CD14-positive monocyte (primary cell): ENCODE results near the gene NEURL1B. TPM values are rescaled to one million over a fixed set of nuclear protein-coding genes. Genes with fewer than 3 reads are reported as not detected.

Experiments used
- DNase-seq, 3 donors: peaks; one replicate each; pipeline ENCODE4 v3.0.0-alpha.2; 2011 to 2022
- H2AFZ ChIP-seq: 2 replicates; pipeline ENCODE4 v1.6.0; 2012; ENCODE audit warnings: mild to moderate bottlenecking, low read depth, low read length, inconsistent platforms; ENCODE audit not compliant: insufficient read depth, poor library complexity, severe bottlenecking
- H3K27ac ChIP-seq, 2 donors: 1 replicate in 1 of 2; 2 replicates in 1 of 2; pipeline ENCODE4 v1.5.1; 2012 to 2013; ENCODE audit warnings: low read length in 2 of 2, control low read depth in 1 of 2, inconsistent platforms in 1 of 2, low read depth in 1 of 2, mild to moderate bottlenecking in 1 of 2
- H3K27me3 ChIP-seq, 2 donors: one replicate each; pipeline versions ENCODE4 v1.6.0 to v1.6.1; 2011 to 2013; ENCODE audit warnings: low read length in 2 of 2; ENCODE audit not compliant: control insufficient read depth in 2 of 2, insufficient read depth in 2 of 2
- H3K36me3 ChIP-seq, 2 donors: replicated peaks in 1 of 2; 1 replicate in 1 of 2; 2 replicates in 1 of 2; pipeline versions ENCODE4 v1.5.1 to v1.6.1; 2012 to 2013; ENCODE audit warnings: low read length in 2 of 2, control low read depth in 1 of 2, inconsistent platforms in 1 of 2, mild to moderate bottlenecking in 1 of 2; ENCODE audit not compliant: insufficient read depth in 2 of 2, control insufficient read depth in 1 of 2
- H3K4me1 ChIP-seq, 2 donors: 1 replicate in 1 of 2; 2 replicates in 1 of 2; pipeline versions ENCODE4 v1.5.1 to v1.6.1; 2012 to 2013; ENCODE audit warnings: low read length in 2 of 2, control low read depth in 1 of 2, inconsistent platforms in 1 of 2, mild to moderate bottlenecking in 1 of 2, moderate library complexity in 1 of 2; ENCODE audit not compliant: insufficient read depth in 2 of 2, control insufficient read depth in 1 of 2
- H3K4me2 ChIP-seq: replicated peaks from 2 replicates; pipeline ENCODE3; 2012; ENCODE audit warnings: low read length, moderate library complexity, mild to moderate bottlenecking; ENCODE audit not compliant: poor library complexity, severe bottlenecking; ENCODE audit errors: extremely low read depth
- H3K4me3 ChIP-seq, 3 experiments: fragments of 200-600 bp in 1 of 3; sonication (generic) in 1 of 3; replicated peaks in 1 of 3; 1 replicate in 2 of 3; 2 replicates in 1 of 3; pipeline ENCODE4 v1.5.1; 2011 to 2013; ENCODE audit warnings: low read length in 3 of 3, mild to moderate bottlenecking in 3 of 3, control low read depth in 2 of 3, low read depth in 2 of 3, inconsistent platforms in 1 of 3, moderate library complexity in 1 of 3
- H3K79me2 ChIP-seq: 2 replicates; pipeline ENCODE4 v1.6.0; 2012; ENCODE audit warnings: mild to moderate bottlenecking, control low read depth, inconsistent platforms, low read length, moderate library complexity; ENCODE audit not compliant: insufficient read depth
- H3K9ac ChIP-seq: 2 replicates; pipeline ENCODE4 v1.6.0; 2017; ENCODE audit warnings: low read length, mild to moderate bottlenecking; ENCODE audit not compliant: insufficient read depth, poor library complexity, severe bottlenecking
- H3K9me3 ChIP-seq, 2 donors: replicated peaks in 1 of 2; 1 replicate in 1 of 2; 2 replicates in 1 of 2; pipeline versions ENCODE4 v1.5.1 to v1.6.1; 2012 to 2013; ENCODE audit warnings: low read length in 2 of 2, control low read depth in 1 of 2; ENCODE audit not compliant: control insufficient read depth in 1 of 2, insufficient read depth in 1 of 2
- H4K20me1 ChIP-seq: 2 replicates; pipeline ENCODE4 v1.6.0; 2012; ENCODE audit warnings: mild to moderate bottlenecking, low read length, control low read depth, moderate library complexity; ENCODE audit not compliant: insufficient read depth
- H3K27ac Mint-ChIP-seq, 7 donors: one replicate each; pipeline ENCODE4 v1.8.0; 2020; ENCODE audit warnings: mild to moderate bottlenecking in 7 of 7, mixed read lengths in 7 of 7, moderate library complexity in 6 of 7, inconsistent platforms in 2 of 7
- H3K27me3 Mint-ChIP-seq, 3 donors: one replicate each; pipeline ENCODE4 v1.8.0; 2021 to 2022; ENCODE audit warnings: low read depth in 3 of 3, mild to moderate bottlenecking in 3 of 3, mixed read lengths in 3 of 3, moderate library complexity in 3 of 3, inconsistent platforms in 1 of 3
- H3K36me3 Mint-ChIP-seq, 2 donors: one replicate each; pipeline ENCODE4 v1.8.0; 2020; ENCODE audit warnings: mixed read lengths in 2 of 2, inconsistent platforms in 1 of 2, mild to moderate bottlenecking in 1 of 2
- H3K4me1 Mint-ChIP-seq: one replicate; pipeline ENCODE4 v1.8.0; 2020; ENCODE audit warnings: mild to moderate bottlenecking, mixed read lengths
- H3K4me3 Mint-ChIP-seq, 2 donors: one replicate each; pipeline ENCODE4 v1.8.0; 2020; ENCODE audit warnings: mild to moderate bottlenecking in 2 of 2, mixed read lengths in 2 of 2, moderate library complexity in 1 of 2
- H3K9me3 Mint-ChIP-seq, 7 donors: one replicate each; pipeline ENCODE4 v1.8.0; 2020 to 2022; ENCODE audit warnings: mixed read lengths in 7 of 7, mild to moderate bottlenecking in 6 of 7, moderate library complexity in 6 of 7, inconsistent platforms in 2 of 7
- CTCF ChIP-seq: fragments of 200-600 bp; IDR thresholded peaks from one replicate; pipeline ENCODE4 v1.8.0; 2022; ENCODE audit warnings: antibody characterized with exemption, mild to moderate bottlenecking
- WGBS: methylation state at CpG from one replicate; pipeline ENCODE4 v1.1.5; 2013; ENCODE audit warnings: missing lambda C conversion rate; ENCODE audit not compliant: insufficient coverage; 5-methylcytosine and 5-hydroxymethylcytosine counted together
- intact Hi-C, 2 donors: fragments of 100-400 bp; cut with micrococcal nuclease; formaldehyde crosslinking; loops; one replicate each; pipeline versions ENCODE4 v1.15.0 to v1.15.1; 2023
- polyA plus RNA-seq, 3 donors: library from polyadenylated mRNA; depleted of rRNA in 1 of 3; unstranded in 2 of 3; stranded (reverse) in 1 of 3; fragments of 300-500 nt in 2 of 3; fragments of >200 nt in 1 of 3; fragmentation: Illumina TruSeq in 2 of 3; gene quantifications; 1 replicate in 2 of 3; 2 replicates in 1 of 3; pipeline ENCODE4 v1.2.3, GENCODE V29; 2012 to 2021

Gene NEURL1B
- polyA plus RNA-seq, 3 donors: 0.01 TPM; not detected in 2

GRCh38 chr5:172691886-172692285 lies 50.8 kb downstream of the NEURL1B start:
- Histone ChIP-seq H2AFZ (no peak overlapping the region), H3K9me3 (no peaks in the 10 kb centered on the region), H3K4me2 (no peak overlapping the region), H3K4me3 (no peak overlapping the region), H3K27me3 (no peaks in the 10 kb centered on the region), H3K79me2 (no peaks in the 10 kb centered on the region), H3K9ac (no peak overlapping the region), H3K27ac (no peak overlapping the region), H4K20me1 (no peaks in the 10 kb centered on the region), H3K4me1 (peaks cover 2 to 4% of the 10 kb centered on the region in 2 donors), H3K36me3 (no peaks in the 10 kb centered on the region)
- no peak overlapping the region for H3K4me3 Mint-ChIP-seq
- H3K36me3 Mint-ChIP-seq: peaks cover 0 to 8% of the 10 kb centered on the region in 2 donors
- peaks cover 0 to 2% (median 0%) of the 10 kb centered on the region in 7 donors for H3K9me3 Mint-ChIP-seq
- no peak for DNase-seq
- peaks cover 5% of the 10 kb centered on the region for H3K4me1 Mint-ChIP-seq
- intact Hi-C loops: no loop called here
- WGBS: 95% methylated on average over 7 of the region's 7 CpGs
- H3K27me3 Mint-ChIP-seq: peaks cover 0 to 4% (median 3%) of the 10 kb centered on the region in 3 donors
- H3K27ac Mint-ChIP-seq: peak overlapping the region in 1 of 7 donors; percentile 48
- no peak for TF ChIP-seq CTCF

- TF ChIP-seq CTCF: no peak
- no peak for DNase-seq
- intact Hi-C loops: no loop called here
- H3K27me3 ChIP-seq: no peaks in the 10 kb centered on the region
- H3K36me3 ChIP-seq: no peaks in the 10 kb centered on the region
- peaks cover 6 to 10% of the 10 kb centered on the region in 2 donors for H3K4me1 ChIP-seq
- Mint-ChIP-seq H3K36me3 (peaks cover 0 to 2% of the 10 kb centered on the region in 2 donors), H3K27ac (peak overlapping the region in 2 of 7 donors; percentile 4 to 48), H3K4me1 (peaks cover 10% of the 10 kb centered on the region), H3K4me3 (no peak overlapping the region), H3K9me3 (peaks cover 0 to 2% (median 0%) of the 10 kb centered on the region in 7 donors), H3K27me3 (peaks cover 0 to 4% (median 3%) of the 10 kb centered on the region in 3 donors)
- WGBS: 100% methylated on average over 2 of the region's 6 CpGs
- H3K27ac ChIP-seq: no peak overlapping the region
- no peaks in the 10 kb centered on the region for H3K9me3 ChIP-seq
- no peak overlapping the region for H3K9ac ChIP-seq
- no peak overlapping the region for H3K4me2 ChIP-seq
- H3K79me2 ChIP-seq: no peaks in the 10 kb centered on the region
- H4K20me1 ChIP-seq: no peaks in the 10 kb centered on the region
- no peak overlapping the region for H3K4me3 ChIP-seq
- no peak overlapping the region for H2AFZ ChIP-seq
Observed at GRCh38 chr5:172692451-172692850, 51.4 kb downstream of the NEURL1B start.
